GM12892 (cell line): Measurements from ENCODE around the gene ARFGAP3.

Experiments
- POLR2A ChIP-seq: IDR thresholded peaks from 2 replicates; pipeline ENCODE4 v1.6.1; 2011; ENCODE audit warnings: low read depth, low read length, control low read depth
- TAF1 ChIP-seq: IDR thresholded peaks from 2 replicates; pipeline ENCODE4 v1.6.1; 2011; ENCODE audit warnings: low read depth, mild to moderate bottlenecking, control low read depth, low read length, borderline replicate concordance

DNA sequence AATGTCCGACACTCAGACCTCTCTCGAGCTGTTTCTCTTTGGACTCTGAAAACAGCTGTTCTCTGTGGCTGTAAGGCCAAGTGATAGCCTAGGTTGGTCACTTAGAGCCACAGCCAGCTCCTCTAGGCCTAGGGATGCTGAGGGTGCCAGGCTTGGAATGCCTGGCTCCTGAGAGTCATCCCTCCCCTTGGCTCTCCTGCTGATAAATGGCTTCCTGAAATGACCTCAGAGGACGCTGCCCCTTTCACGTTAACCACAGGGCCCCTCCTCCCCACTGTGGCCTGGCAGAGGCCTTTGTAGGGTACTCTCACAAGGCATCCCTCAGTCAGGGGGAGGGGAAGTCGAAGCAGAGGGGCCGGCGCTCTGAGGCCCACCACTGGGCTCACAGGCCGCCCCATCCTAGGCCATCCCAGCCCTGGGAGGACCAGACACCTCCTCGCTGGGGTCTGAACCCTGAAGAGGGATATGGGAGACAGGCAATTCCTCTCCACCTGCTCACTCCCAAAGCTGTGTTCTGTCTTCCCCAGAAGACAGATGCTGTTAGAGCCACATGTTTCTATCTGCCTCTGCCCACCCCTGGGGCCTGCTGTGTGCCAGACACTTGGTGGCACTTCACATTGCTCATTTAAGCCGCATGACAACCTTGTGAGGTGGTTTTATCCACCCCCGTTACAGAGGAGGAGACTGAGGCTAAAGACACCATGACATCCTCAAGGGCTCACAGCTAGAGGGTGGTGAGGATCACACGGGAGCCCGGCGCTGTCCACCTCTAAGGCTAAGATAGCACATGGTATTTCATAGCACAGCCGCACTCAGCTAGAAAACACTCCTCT lies 50.9 kb downstream of the ARFGAP3 start:
- TF ChIP-seq POLR2A: no peak
- no peak for TF ChIP-seq TAF1
